SK-N-SH (cell line): ENCODE data around the gene RBM12. TPM values are rescaled to one million over a fixed set of nuclear protein-coding genes. Genes with fewer than 3 reads are reported as not detected.
A peak's percentile ranks its signal among the peaks of the same experiment; 100 is the strongest.

Source experiments
- CTCF ChIA-PET: fragments of 300-600, 350-600 bp; formaldehyde crosslinking; extraction: SDS; loops from one replicate; lab custom pipeline; 2021; lab: Yijun Ruan, JAX
- POLR2A ChIA-PET: fragments of 350-600 bp; sonication (Branson Sonifier 250); formaldehyde crosslinking; extraction: SDS; loops from one replicate; lab custom pipeline; 2020; ENCODE audit warnings: antibody characterized with exemption, inconsistent platforms; lab: Yijun Ruan, JAX
- DNase-seq: peaks from one replicate; pipeline ENCODE4 v3.0.0; 2012
- H2AFZ ChIP-seq: fragments of 200-600 bp; sonication (generic); 2 replicates; pipeline ENCODE4 v1.8.1; 2016; ENCODE audit warnings: antibody characterized with exemption, mild to moderate bottlenecking, low read depth
- H3F3A ChIP-seq: fragments of 200-600 bp; sonication (generic); replicated peaks from 2 replicates; pipeline ENCODE3; 2016; ENCODE audit warnings: antibody characterized with exemption, mild to moderate bottlenecking; ENCODE audit not compliant: insufficient read depth
- H3K27ac ChIP-seq, 2 experiments: fragments of 200-500 bp in 1 of 2; fragments of 200-600 bp in 1 of 2; sonication (Bioruptor generic) in 1 of 2; sonication (generic), shearing (Covaris generic) in 1 of 2; 2 replicates each; pipeline versions ENCODE4 v1.5.1 to v1.6.1; 2014 to 2016; ENCODE audit warnings: low read depth in 2 of 2, inconsistent platforms in 1 of 2, low read length in 1 of 2, mild to moderate bottlenecking in 1 of 2, mixed read lengths in 1 of 2
- H3K27me3 ChIP-seq: fragments of 200-600 bp; sonication (generic), shearing (Covaris generic); 2 replicates; pipeline ENCODE4 v1.6.1; 2016; ENCODE audit warnings: mixed run types; ENCODE audit not compliant: insufficient read depth
- H3K36me3 ChIP-seq, 2 experiments: fragments of 200-500 bp in 1 of 2; fragments of 200-600 bp in 1 of 2; sonication (Bioruptor generic) in 1 of 2; sonication (generic) in 1 of 2; replicated peaks in 1 of 2; 2 replicates each; pipeline versions ENCODE3 to v1.5.1; 2014 to 2016; ENCODE audit warnings: low read length in 1 of 2, mild to moderate bottlenecking in 1 of 2; ENCODE audit not compliant: insufficient read depth in 2 of 2, control insufficient read depth in 1 of 2
- H3K4me1 ChIP-seq, 2 experiments: fragments of 200-500 bp in 1 of 2; fragments of 200-600 bp in 1 of 2; sonication (Bioruptor generic) in 1 of 2; sonication (generic), shearing (Covaris generic) in 1 of 2; 2 replicates each; pipeline versions ENCODE4 v1.5.1 to v1.6.1; 2014 to 2016; ENCODE audit warnings: low read depth in 1 of 2, low read length in 1 of 2, mixed run types in 1 of 2; ENCODE audit not compliant: insufficient read depth in 2 of 2, control insufficient read depth in 1 of 2
- H3K4me2 ChIP-seq: fragments of 200-600 bp; sonication (generic), shearing (Covaris generic); 2 replicates; pipeline ENCODE4 v1.6.1; 2017; ENCODE audit warnings: mixed run types
- H3K4me3 ChIP-seq, 2 experiments: fragments of 200-500 bp in 1 of 2; fragments of 200-600 bp in 1 of 2; sonication (Bioruptor generic) in 1 of 2; sonication (generic), shearing (Covaris generic) in 1 of 2; 2 replicates each; pipeline versions ENCODE4 v1.5.1 to v1.8.1; 2014 to 2016; ENCODE audit warnings: low read depth in 2 of 2, inconsistent platforms in 1 of 2, low read length in 1 of 2, mild to moderate bottlenecking in 1 of 2, mixed read lengths in 1 of 2, moderate library complexity in 1 of 2
- H3K79me2 ChIP-seq: fragments of 200-600 bp; sonication (generic); 2 replicates; pipeline ENCODE4 v1.8.1; 2017; ENCODE audit warnings: mild to moderate bottlenecking; ENCODE audit not compliant: insufficient read depth
- H3K9ac ChIP-seq: fragments of 200-600 bp; sonication (generic); 2 replicates; pipeline ENCODE4 v1.6.1; 2017; ENCODE audit warnings: mixed run types
- H3K9me2 ChIP-seq: fragments of 200-600 bp; sonication (generic); 2 replicates; pipeline ENCODE4 v1.6.1; 2017; ENCODE audit warnings: mixed run types
- H3K9me3 ChIP-seq: fragments of 200-600 bp; sonication (generic); 2 replicates; pipeline ENCODE4 v1.6.1; 2017; ENCODE audit warnings: mixed run types, mild to moderate bottlenecking, moderate library complexity
- H4K20me1 ChIP-seq: fragments of 200-600 bp; sonication (generic); 2 replicates; pipeline ENCODE4 v1.6.1; 2017; ENCODE audit warnings: mild to moderate bottlenecking, mixed run types; ENCODE audit not compliant: insufficient read depth
- CHD2 ChIP-seq: fragments of 150-350 bp; IDR thresholded peaks from 2 replicates; pipeline ENCODE4 v1.6.1; 2018; ENCODE audit warnings: low read length; ENCODE audit not compliant: partially characterized antibody
- ELF1 ChIP-seq: IDR thresholded peaks from 2 replicates; pipeline ENCODE4 v1.4.0; 2012
- EP300 ChIP-seq, 2 experiments: IDR thresholded peaks; 2 replicates each; pipeline versions ENCODE4 v1.4.0 to v1.6.1; 2012; ENCODE audit warnings: borderline replicate concordance in 1 of 2, low read depth in 1 of 2, low read length in 1 of 2
- EZH2phosphoT487 ChIP-seq: fragments of 200-600 bp; sonication (generic); IDR thresholded peaks from 2 replicates; pipeline ENCODE4 v1.6.1; 2017; ENCODE audit warnings: low read depth, mixed run types, mild to moderate bottlenecking, antibody characterized with exemption, moderate library complexity, borderline replicate concordance
- FOSL2 ChIP-seq: IDR thresholded peaks from 2 replicates; pipeline ENCODE4 v1.4.0; 2012; ENCODE audit warnings: low read depth, mild to moderate bottlenecking, moderate library complexity, borderline replicate concordance
- FOXM1 ChIP-seq: IDR thresholded peaks from 2 replicates; pipeline ENCODE4 v1.4.0; 2012; ENCODE audit warnings: low read depth, mild to moderate bottlenecking
- GABPA ChIP-seq: IDR thresholded peaks from 2 replicates; pipeline ENCODE4 v1.4.0; 2012; ENCODE audit warnings: low read depth, mild to moderate bottlenecking
- JUND ChIP-seq: IDR thresholded peaks from 2 replicates; pipeline ENCODE4 v1.4.0; 2012
- MEF2A ChIP-seq: IDR thresholded peaks from 2 replicates; pipeline ENCODE4 v1.4.0; 2012; ENCODE audit warnings: low read depth, borderline replicate concordance
- MXI1 ChIP-seq: IDR thresholded peaks from 2 replicates; pipeline ENCODE4 v1.6.1; 2012; ENCODE audit warnings: mild to moderate bottlenecking, low read depth, low read length, improper control_type of control experiment
- NFIC ChIP-seq: IDR thresholded peaks from 2 replicates; pipeline ENCODE4 v1.4.0; 2012; ENCODE audit warnings: borderline replicate concordance
- NRF1 ChIP-seq: IDR thresholded peaks from 2 replicates; pipeline ENCODE4 v1.6.1; 2012; ENCODE audit warnings: low read depth, mild to moderate bottlenecking, low read length
- POLR2AphosphoS5 ChIP-seq: IDR thresholded peaks from 2 replicates; pipeline ENCODE4 v1.6.1; 2012; ENCODE audit warnings: low read depth, low read length
- RAD21 ChIP-seq: IDR thresholded peaks from 2 replicates; pipeline ENCODE4 v1.6.1; 2012; ENCODE audit warnings: mild to moderate bottlenecking, low read length
- RCOR1 ChIP-seq: fragments of 150-350 bp; IDR thresholded peaks from 2 replicates; pipeline ENCODE4 v1.6.1; 2017; ENCODE audit warnings: antibody characterized with exemption, low read length
- RFX5 ChIP-seq: IDR thresholded peaks from 2 replicates; pipeline ENCODE4 v1.6.1; 2012; ENCODE audit warnings: mild to moderate bottlenecking, improper control_type of control experiment, low read length
- RXRA ChIP-seq: IDR thresholded peaks from 2 replicates; pipeline ENCODE4 v1.4.0; 2012; ENCODE audit warnings: low read depth, mild to moderate bottlenecking, borderline replicate concordance
- SMC3 ChIP-seq: IDR thresholded peaks from 2 replicates; pipeline ENCODE4 v1.6.1; 2012; ENCODE audit warnings: low read depth, low read length, improper control_type of control experiment
- TCF12 ChIP-seq: IDR thresholded peaks from 2 replicates; pipeline ENCODE4 v1.4.0; 2012
- TEAD4 ChIP-seq: IDR thresholded peaks from 2 replicates; pipeline ENCODE4 v1.4.0; 2012; ENCODE audit warnings: mild to moderate bottlenecking, borderline replicate concordance; ENCODE audit not compliant: insufficient read depth
- YY1 ChIP-seq: IDR thresholded peaks from 2 replicates; pipeline ENCODE4 v1.4.0; 2012; ENCODE audit warnings: low read depth, mild to moderate bottlenecking
- WGBS: methylation state at CpG from one replicate; pipeline ENCODE4 v1.1.6; 2017; ENCODE audit warnings: low lambda C conversion rate; 5-methylcytosine and 5-hydroxymethylcytosine counted together
- polyA plus RNA-seq, 3 experiments: library from polyadenylated mRNA; depleted of rRNA; stranded (reverse); fragments of >200 nt; gene quantifications; 2 replicates each; pipeline ENCODE4 v1.2.3, GENCODE V29; 2012
- TF ChIP-seq, protein P1 (sequence below): fragments of 200-600 bp; sonication (generic); IDR thresholded peaks from 2 replicates; pipeline ENCODE4 v1.6.1; 2017; ENCODE audit warnings: antibody characterized with exemption, mild to moderate bottlenecking, moderate library complexity
- TF ChIP-seq, protein P2 (sequence below): IDR thresholded peaks from 2 replicates; pipeline ENCODE4 v1.4.0; 2012; ENCODE audit warnings: low read depth, borderline replicate concordance
- TF ChIP-seq, protein P3 (sequence below): IDR thresholded peaks from 2 replicates; pipeline ENCODE4 v1.4.0; 2012; ENCODE audit warnings: low read depth
- TF ChIP-seq, protein P4 (sequence below): IDR thresholded peaks from 2 replicates; pipeline ENCODE4 v1.4.0; 2012; ENCODE audit warnings: low read depth, borderline replicate concordance
- TF ChIP-seq, protein P5 (sequence below): IDR thresholded peaks from 2 replicates; pipeline ENCODE4; 2012
- TF ChIP-seq, protein P6 (sequence below): fragments of 150-350 bp; IDR thresholded peaks from 2 replicates; pipeline ENCODE4 v1.6.1; 2016; ENCODE audit warnings: mild to moderate bottlenecking, low read depth, low read length

Gene RBM12
- polyA plus RNA-seq, 1 of the 3 experiments (the other 2 are of a cell fraction), result 41.9 TPM

DNA sequence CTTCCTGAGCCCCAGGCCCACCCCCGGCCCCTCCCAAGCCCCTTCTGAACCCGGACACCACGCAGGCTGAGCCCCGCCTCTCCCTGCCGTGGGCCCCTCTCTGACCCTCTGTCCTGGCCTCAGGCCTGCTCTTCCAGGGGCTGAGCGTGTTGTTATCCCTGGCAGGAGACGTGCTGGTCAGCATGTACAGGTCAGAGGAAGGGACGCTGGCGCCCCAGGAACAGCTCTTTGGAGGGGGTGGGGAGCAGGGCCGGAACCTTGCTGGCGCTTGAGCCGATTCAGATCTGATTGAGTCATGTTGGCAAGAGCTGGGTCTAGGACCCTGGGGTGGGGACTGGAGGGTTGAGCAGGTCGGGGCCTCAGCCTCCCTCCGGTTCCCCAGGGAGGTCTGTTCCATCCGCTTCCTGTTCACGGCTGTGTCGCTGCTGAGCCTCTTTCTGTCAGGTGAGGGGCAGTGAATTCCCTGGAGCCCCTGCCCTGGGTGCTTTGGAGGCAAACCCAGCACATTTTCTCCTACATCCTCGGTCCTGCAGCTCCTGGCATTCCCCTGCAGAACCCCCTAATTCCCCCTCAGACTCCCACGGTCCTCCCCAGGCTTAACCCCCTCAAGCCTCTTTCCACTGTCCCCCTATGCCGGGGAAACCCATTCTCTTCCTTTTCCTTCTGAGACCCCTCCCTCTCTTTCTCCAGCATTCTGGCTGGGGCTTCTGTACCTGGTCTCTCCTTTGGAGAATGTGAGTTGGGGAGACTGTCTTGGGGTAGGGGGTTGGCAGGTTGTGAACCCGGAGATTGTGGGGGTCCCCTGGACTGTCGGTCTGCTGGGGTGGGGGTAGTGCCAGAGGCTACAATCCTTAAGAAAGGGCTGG, 47.1 kb downstream of the RBM12 start:
- Histone ChIP-seq H3K9me2 (no peaks in the 10 kb centered on the region), H3K9ac (peak overlapping the region; percentile 71), H4K20me1 (no peaks in the 10 kb centered on the region), H3K4me3 (peak overlapping the region; percentile 48 to 83), H3F3A (peaks cover 46% of the 10 kb centered on the region), H3K9me3 (no peaks in the 10 kb centered on the region), H3K4me2 (peak overlapping the region; percentile 77), H3K27ac (peak overlapping the region; percentile 51 to 80; a peak in 3 of 4 replicates), H3K36me3 (peaks cover 9 to 12% of the 10 kb centered on the region in 2 experiments), H2AFZ (peak overlapping the region; percentile 33), H3K79me2 (peaks cover 14% of the 10 kb centered on the region), H3K4me1 (peaks cover 8 to 11% of the 10 kb centered on the region in 2 experiments; a peak in 1 of 4 replicates), H3K27me3 (no peaks in the 10 kb centered on the region)
- peak; percentile 81 for DNase-seq
- WGBS, result 23% methylated on average over 13 of the region's 22 CpGs
- POLR2A ChIA-PET, result interaction anchor here (0.6 to 6.5 kb wide), 8 partner anchors 9 to 325 kb away, joined by 3 to 33 read pairs (median 4); partner anchors contain the start of genes CEP250, CPNE1, ERGIC3 and RBM12
- CTCF ChIA-PET, result interaction anchor here (1.0 to 4.9 kb wide), 12 partner anchors 8 to 268 kb away, joined by 3 to 42 read pairs (median 8); partner anchors contain the start of genes CPNE1 and RBM12
- TF ChIP-seq JUND (no peak), RXRA (no peak), MEF2A (no peak), FOXM1 (no peak), NRF1 (no peak), TEAD4 (no peak), RFX5 (no peak), RCOR1 (no peak), RAD21 (peak; percentile 39; the same call in 1 of the 2 replicates), EP300 (IDR thresholded peaks at IDR 0.05; ENCODE audit: borderline replicate concordance in 1 of 2, low read depth in 1 of 2, low read length in 1 of 2) (no peak), NFIC (no peak), FOSL2 (no peak), TCF12 (no peak), MXI1 (peak; percentile 63; the same call in 1 of the 2 replicates), ELF1 (no peak), YY1 (no peak), CHD2 (no peak), GABPA (peak; percentile 14; the same call in 1 of the 2 replicates), SMC3 (no peak), POLR2AphosphoS5 (no peak), EZH2phosphoT487 (no peak)
- TF ChIP-seq, protein P1, sequence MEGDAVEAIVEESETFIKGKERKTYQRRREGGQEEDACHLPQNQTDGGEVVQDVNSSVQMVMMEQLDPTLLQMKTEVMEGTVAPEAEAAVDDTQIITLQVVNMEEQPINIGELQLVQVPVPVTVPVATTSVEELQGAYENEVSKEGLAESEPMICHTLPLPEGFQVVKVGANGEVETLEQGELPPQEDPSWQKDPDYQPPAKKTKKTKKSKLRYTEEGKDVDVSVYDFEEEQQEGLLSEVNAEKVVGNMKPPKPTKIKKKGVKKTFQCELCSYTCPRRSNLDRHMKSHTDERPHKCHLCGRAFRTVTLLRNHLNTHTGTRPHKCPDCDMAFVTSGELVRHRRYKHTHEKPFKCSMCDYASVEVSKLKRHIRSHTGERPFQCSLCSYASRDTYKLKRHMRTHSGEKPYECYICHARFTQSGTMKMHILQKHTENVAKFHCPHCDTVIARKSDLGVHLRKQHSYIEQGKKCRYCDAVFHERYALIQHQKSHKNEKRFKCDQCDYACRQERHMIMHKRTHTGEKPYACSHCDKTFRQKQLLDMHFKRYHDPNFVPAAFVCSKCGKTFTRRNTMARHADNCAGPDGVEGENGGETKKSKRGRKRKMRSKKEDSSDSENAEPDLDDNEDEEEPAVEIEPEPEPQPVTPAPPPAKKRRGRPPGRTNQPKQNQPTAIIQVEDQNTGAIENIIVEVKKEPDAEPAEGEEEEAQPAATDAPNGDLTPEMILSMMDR, result peak; percentile 46
- TF ChIP-seq, protein P2, sequence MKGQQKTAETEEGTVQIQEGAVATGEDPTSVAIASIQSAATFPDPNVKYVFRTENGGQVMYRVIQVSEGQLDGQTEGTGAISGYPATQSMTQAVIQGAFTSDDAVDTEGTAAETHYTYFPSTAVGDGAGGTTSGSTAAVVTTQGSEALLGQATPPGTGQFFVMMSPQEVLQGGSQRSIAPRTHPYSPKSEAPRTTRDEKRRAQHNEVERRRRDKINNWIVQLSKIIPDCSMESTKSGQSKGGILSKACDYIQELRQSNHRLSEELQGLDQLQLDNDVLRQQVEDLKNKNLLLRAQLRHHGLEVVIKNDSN, result no peak
- TF ChIP-seq, protein P3, sequence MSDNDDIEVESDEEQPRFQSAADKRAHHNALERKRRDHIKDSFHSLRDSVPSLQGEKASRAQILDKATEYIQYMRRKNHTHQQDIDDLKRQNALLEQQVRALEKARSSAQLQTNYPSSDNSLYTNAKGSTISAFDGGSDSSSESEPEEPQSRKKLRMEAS, result peak; percentile 19; the same call in 1 of the 2 replicates
- TF ChIP-seq, protein P4, sequence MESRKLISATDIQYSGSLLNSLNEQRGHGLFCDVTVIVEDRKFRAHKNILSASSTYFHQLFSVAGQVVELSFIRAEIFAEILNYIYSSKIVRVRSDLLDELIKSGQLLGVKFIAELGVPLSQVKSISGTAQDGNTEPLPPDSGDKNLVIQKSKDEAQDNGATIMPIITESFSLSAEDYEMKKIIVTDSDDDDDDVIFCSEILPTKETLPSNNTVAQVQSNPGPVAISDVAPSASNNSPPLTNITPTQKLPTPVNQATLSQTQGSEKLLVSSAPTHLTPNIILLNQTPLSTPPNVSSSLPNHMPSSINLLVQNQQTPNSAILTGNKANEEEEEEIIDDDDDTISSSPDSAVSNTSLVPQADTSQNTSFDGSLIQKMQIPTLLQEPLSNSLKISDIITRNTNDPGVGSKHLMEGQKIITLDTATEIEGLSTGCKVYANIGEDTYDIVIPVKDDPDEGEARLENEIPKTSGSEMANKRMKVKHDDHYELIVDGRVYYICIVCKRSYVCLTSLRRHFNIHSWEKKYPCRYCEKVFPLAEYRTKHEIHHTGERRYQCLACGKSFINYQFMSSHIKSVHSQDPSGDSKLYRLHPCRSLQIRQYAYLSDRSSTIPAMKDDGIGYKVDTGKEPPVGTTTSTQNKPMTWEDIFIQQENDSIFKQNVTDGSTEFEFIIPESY, result no peak
- TF ChIP-seq, protein P5, sequence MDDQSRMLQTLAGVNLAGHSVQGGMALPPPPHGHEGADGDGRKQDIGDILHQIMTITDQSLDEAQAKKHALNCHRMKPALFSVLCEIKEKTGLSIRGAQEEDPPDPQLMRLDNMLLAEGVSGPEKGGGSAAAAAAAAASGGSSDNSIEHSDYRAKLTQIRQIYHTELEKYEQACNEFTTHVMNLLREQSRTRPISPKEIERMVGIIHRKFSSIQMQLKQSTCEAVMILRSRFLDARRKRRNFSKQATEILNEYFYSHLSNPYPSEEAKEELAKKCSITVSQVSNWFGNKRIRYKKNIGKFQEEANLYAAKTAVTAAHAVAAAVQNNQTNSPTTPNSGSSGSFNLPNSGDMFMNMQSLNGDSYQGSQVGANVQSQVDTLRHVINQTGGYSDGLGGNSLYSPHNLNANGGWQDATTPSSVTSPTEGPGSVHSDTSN, result 0 out of 2 replicates have a peak, but pooled peaks have one; percentile 9
- TF ChIP-seq, protein P6, sequence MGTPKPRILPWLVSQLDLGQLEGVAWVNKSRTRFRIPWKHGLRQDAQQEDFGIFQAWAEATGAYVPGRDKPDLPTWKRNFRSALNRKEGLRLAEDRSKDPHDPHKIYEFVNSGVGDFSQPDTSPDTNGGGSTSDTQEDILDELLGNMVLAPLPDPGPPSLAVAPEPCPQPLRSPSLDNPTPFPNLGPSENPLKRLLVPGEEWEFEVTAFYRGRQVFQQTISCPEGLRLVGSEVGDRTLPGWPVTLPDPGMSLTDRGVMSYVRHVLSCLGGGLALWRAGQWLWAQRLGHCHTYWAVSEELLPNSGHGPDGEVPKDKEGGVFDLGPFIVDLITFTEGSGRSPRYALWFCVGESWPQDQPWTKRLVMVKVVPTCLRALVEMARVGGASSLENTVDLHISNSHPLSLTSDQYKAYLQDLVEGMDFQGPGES, result no peak
